Stimulated activated naive B cell treated with anti-CD40 and anti-IgM and Interleukin-4, amounts not matched to agents 10 μg/mL and 1 μg/mL and 100 μg/mL, for 72 hours (primary cell): ENCODE results near the gene HDDC2.
"Not testable (repeated sequence)": the region's sequence is repeated elsewhere in the genome, so short reads cannot be mapped to it uniquely, and the experiment has no call there.

Source experiments
- ATAC-seq, 2 donors: fragments of 150-1000 bp; cut with Tn5 transposase; replicated peaks; 2 replicates each; pipeline ENCODE4 v1.10.0; 2021; ENCODE audit warnings: moderate library complexity in 1 of 2
- DNase-seq: peaks from one replicate; pipeline ENCODE4 v3.0.0; 2021
- H3K27ac Mint-ChIP-seq: one replicate; pipeline ENCODE4 v1.8.0; 2022; ENCODE audit warnings: mild to moderate bottlenecking, mixed read lengths
- H3K27me3 Mint-ChIP-seq, 2 donors: one replicate each; pipeline ENCODE4 v1.8.0; 2022; ENCODE audit warnings: mixed read lengths in 2 of 2
- H3K36me3 Mint-ChIP-seq, 2 donors: one replicate each; pipeline ENCODE4 v1.8.0; 2022; ENCODE audit warnings: mixed read lengths in 2 of 2, mild to moderate bottlenecking in 1 of 2
- H3K4me1 Mint-ChIP-seq, 2 donors: one replicate each; pipeline ENCODE4 v1.8.0; 2022; ENCODE audit warnings: mixed read lengths in 2 of 2, mild to moderate bottlenecking in 1 of 2
- H3K4me3 Mint-ChIP-seq, 2 donors: one replicate each; pipeline ENCODE4 v1.8.0; 2022; ENCODE audit warnings: mild to moderate bottlenecking in 2 of 2, mixed read lengths in 2 of 2, moderate library complexity in 1 of 2
- H3K9me3 Mint-ChIP-seq, 2 donors: one replicate each; pipeline ENCODE4 v1.8.0; 2022; ENCODE audit warnings: mixed read lengths in 2 of 2, mild to moderate bottlenecking in 1 of 2

HDDC2 gene

GRCh38 chr6:125294925-125295324 lies 6.8 kb downstream of the HDDC2 start:
- H3K27ac Mint-ChIP-seq: no peak overlapping the region
- H3K9me3 Mint-ChIP-seq: no peaks in the 10 kb centered on the region
- H3K27me3 Mint-ChIP-seq: no peaks in the 10 kb centered on the region
- no peak overlapping the region for H3K4me3 Mint-ChIP-seq
- peaks cover 26 to 42% of the 10 kb centered on the region in 2 donors for H3K4me1 Mint-ChIP-seq
- DNase-seq (no peak), ATAC-seq (no peak)
- H3K36me3 Mint-ChIP-seq: peaks cover 40 to 64% of the 10 kb centered on the region in 2 donors

- Mint-ChIP-seq H3K36me3 (peaks cover 38 to 63% of the 10 kb centered on the region in 2 donors), H3K4me1 (peaks cover 21 to 36% of the 10 kb centered on the region in 2 donors), H3K9me3 (no peaks in the 10 kb centered on the region), H3K4me3 (no peak overlapping the region), H3K27me3 (no peaks in the 10 kb centered on the region), H3K27ac (no peak overlapping the region)
- ATAC-seq: no peak
- DNase-seq: no peak
Measured at GRCh38 chr6:125294036-125294435, 7.7 kb downstream of the HDDC2 start.

- Mint-ChIP-seq H3K9me3 (no peaks in the 10 kb centered on the region), H3K27ac (no peak overlapping the region), H3K4me3 (no peak overlapping the region), H3K4me1 (peaks cover 21 to 36% of the 10 kb centered on the region in 2 donors), H3K27me3 (no peaks in the 10 kb centered on the region), H3K36me3 (peaks cover 38 to 61% of the 10 kb centered on the region in 2 donors)
- no peak for ATAC-seq
- no peak for DNase-seq
Measured at GRCh38 chr6:125293587-125293986, 8.2 kb downstream of the HDDC2 start.

- DNase-seq (no peak), ATAC-seq (no peak)
- H3K9me3 Mint-ChIP-seq: peaks cover 13 to 17% of the 10 kb centered on the region in 2 donors
- H3K27me3 Mint-ChIP-seq: no peaks in the 10 kb centered on the region
- H3K27ac Mint-ChIP-seq: no peak overlapping the region
- H3K36me3 Mint-ChIP-seq: peaks cover 68 to 79% of the 10 kb centered on the region in 2 donors
- peaks cover 12 to 32% of the 10 kb centered on the region in 2 donors for H3K4me1 Mint-ChIP-seq
- no peak overlapping the region for H3K4me3 Mint-ChIP-seq
Measured at GRCh38 chr6:125287718-125288117, 14.0 kb downstream of the HDDC2 start.

- Mint-ChIP-seq H3K27ac (no peak overlapping the region), H3K4me1 (peaks cover 12 to 38% of the 10 kb centered on the region in 2 donors)
Measured at GRCh38 chr6:125285936-125286335, 15.8 kb downstream of the HDDC2 start.

GRCh38 chr6:125285353-125285752 lies 16.4 kb downstream of the HDDC2 start:
- no peak overlapping the region for H3K4me3 Mint-ChIP-seq
- H3K4me1 Mint-ChIP-seq: peaks cover 12 to 40% of the 10 kb centered on the region in 2 donors
- DNase-seq (no peak), ATAC-seq (no peak)
- H3K36me3 Mint-ChIP-seq: peaks cover 78 to 90% of the 10 kb centered on the region in 2 donors
- H3K27me3 Mint-ChIP-seq: no peaks in the 10 kb centered on the region
- peaks cover 25 to 27% of the 10 kb centered on the region in 2 donors for H3K9me3 Mint-ChIP-seq
- H3K27ac Mint-ChIP-seq: no peak overlapping the region

More at GRCh38 chr6:125285936-125286335, 15.8 kb downstream of the HDDC2 start:
- H3K27me3 Mint-ChIP-seq: no peaks in the 10 kb centered on the region
- DNase-seq: no peak
- H3K9me3 Mint-ChIP-seq: peaks cover 23 to 26% of the 10 kb centered on the region in 2 donors
- peaks cover 76 to 87% of the 10 kb centered on the region in 2 donors for H3K36me3 Mint-ChIP-seq
- H3K4me3 Mint-ChIP-seq: no peak overlapping the region
- no peak for ATAC-seq

GRCh38 chr6:125282470-125282869 lies 19.3 kb downstream of the HDDC2 start:
- Mint-ChIP-seq H3K9me3 (peaks cover 20 to 22% of the 10 kb centered on the region in 2 donors), H3K4me1 (peaks cover 14 to 37% of the 10 kb centered on the region in 2 donors), H3K36me3 (peaks cover 81 to 90% of the 10 kb centered on the region in 2 donors)
- not testable (repeated sequence) for DNase-seq, H3K27ac Mint-ChIP-seq, H3K4me3 Mint-ChIP-seq, ATAC-seq, H3K27me3 Mint-ChIP-seq

- not testable (repeated sequence) for ATAC-seq, H3K4me3 Mint-ChIP-seq, H3K27me3 Mint-ChIP-seq, DNase-seq, H3K27ac Mint-ChIP-seq
- peaks cover 78 to 87% of the 10 kb centered on the region in 2 donors for H3K36me3 Mint-ChIP-seq
- peaks cover 17 to 18% of the 10 kb centered on the region in 2 donors for H3K9me3 Mint-ChIP-seq
- H3K4me1 Mint-ChIP-seq: peaks cover 12 to 35% of the 10 kb centered on the region in 2 donors
Measured at GRCh38 chr6:125280370-125281035, 21.3 kb downstream of the HDDC2 start.

GRCh38 chr6:125279961-125280360 lies 21.8 kb downstream of the HDDC2 start:
- DNase-seq: no peak
- Mint-ChIP-seq H3K36me3 (peaks cover 79 to 84% of the 10 kb centered on the region in 2 donors), H3K27ac (no peak overlapping the region)

GRCh38 chr6:125277838-125278237 lies 23.9 kb downstream of the HDDC2 start:
- Mint-ChIP-seq H3K27me3 (no peaks in the 10 kb centered on the region), H3K4me3 (no peak overlapping the region), H3K9me3 (peaks cover 10 to 12% of the 10 kb centered on the region in 2 donors), H3K27ac (no peak overlapping the region), H3K4me1 (peaks cover 8 to 16% of the 10 kb centered on the region in 2 donors), H3K36me3 (peaks cover 70 to 74% of the 10 kb centered on the region in 2 donors)
- no peak for ATAC-seq
- DNase-seq: no peak

More at GRCh38 chr6:125279961-125280360, 21.8 kb downstream of the HDDC2 start:
- no peaks in the 10 kb centered on the region for H3K27me3 Mint-ChIP-seq
- H3K4me3 Mint-ChIP-seq: no peak overlapping the region
- peaks cover 14% of the 10 kb centered on the region in 2 donors for H3K9me3 Mint-ChIP-seq
- no peak for ATAC-seq
- H3K4me1 Mint-ChIP-seq: peaks cover 12 to 35% of the 10 kb centered on the region in 2 donors

GRCh38 chr6:125275779-125276178 lies 26.0 kb downstream of the HDDC2 start:
- Mint-ChIP-seq H3K27ac (no peak overlapping the region), H3K27me3 (no peaks in the 10 kb centered on the region), H3K9me3 (peaks cover 0 to under 1% of the 10 kb centered on the region in 2 donors), H3K36me3 (peaks cover 64 to 74% of the 10 kb centered on the region in 2 donors), H3K4me1 (peaks cover 1 to 5% of the 10 kb centered on the region in 2 donors), H3K4me3 (no peak overlapping the region)
- DNase-seq: no peak
- ATAC-seq: no peak

GRCh38 chr6:125274935-125275334 lies 26.8 kb downstream of the HDDC2 start:
- Mint-ChIP-seq H3K27ac (no peak overlapping the region), H3K36me3 (peaks cover 58 to 72% of the 10 kb centered on the region in 2 donors), H3K27me3 (no peaks in the 10 kb centered on the region), H3K9me3 (no peaks in the 10 kb centered on the region), H3K4me3 (no peak overlapping the region), H3K4me1 (peaks cover 0 to 5% of the 10 kb centered on the region in 2 donors)
- ATAC-seq (no peak), DNase-seq (no peak)

GRCh38 chr6:125273965-125274364 lies 27.8 kb downstream of the HDDC2 start:
- no peak overlapping the region for H3K4me3 Mint-ChIP-seq
- no peak overlapping the region for H3K27ac Mint-ChIP-seq
- peaks cover 0 to 2% of the 10 kb centered on the region in 2 donors for H3K4me1 Mint-ChIP-seq
- H3K9me3 Mint-ChIP-seq: no peaks in the 10 kb centered on the region
- ATAC-seq: no peak
- no peak for DNase-seq
- H3K27me3 Mint-ChIP-seq: no peaks in the 10 kb centered on the region
- peaks cover 54 to 65% of the 10 kb centered on the region in 2 donors for H3K36me3 Mint-ChIP-seq

- Mint-ChIP-seq H3K36me3 (peaks cover 47 to 58% of the 10 kb centered on the region in 2 donors), H3K27me3 (no peaks in the 10 kb centered on the region), H3K4me3 (no peak overlapping the region), H3K4me1 (no peaks in the 10 kb centered on the region), H3K27ac (no peak overlapping the region), H3K9me3 (no peaks in the 10 kb centered on the region)
- no peak for ATAC-seq
- no peak for DNase-seq
Measured at GRCh38 chr6:125273251-125273650, 28.5 kb downstream of the HDDC2 start.
